HG03039 (cell line): ENCODE results near the gene MSI2.

Source experiments
- ATAC-seq: cut with Tn5 transposase; IDR thresholded peaks from one replicate; pipeline ENCODE4 v1.9.1; 2021; ENCODE audit warnings: mild to moderate bottlenecking, moderate library complexity; ENCODE audit not compliant: unreplicated experiment

The MSI2 gene

DNA sequence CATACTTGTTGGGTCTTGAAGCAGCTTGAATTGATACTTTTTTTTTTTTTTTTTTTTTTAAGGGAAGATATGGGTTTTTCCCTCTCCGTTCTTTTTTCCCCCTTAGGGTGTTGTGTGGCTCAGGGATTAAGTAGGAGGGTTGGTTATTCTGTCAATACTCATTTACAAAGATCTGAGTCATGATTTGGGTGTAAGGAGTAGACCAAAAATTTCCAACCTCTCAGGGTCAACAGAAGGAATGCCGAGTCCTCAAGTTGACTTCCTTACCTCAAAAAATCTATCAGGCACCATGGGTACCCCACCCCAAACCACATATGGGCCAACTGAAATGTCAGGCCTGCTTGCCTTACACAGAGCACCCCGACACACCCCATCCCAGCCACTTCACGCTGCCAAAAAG, 258.3 kb downstream of the MSI2 start:
- no peak for ATAC-seq

DNA sequence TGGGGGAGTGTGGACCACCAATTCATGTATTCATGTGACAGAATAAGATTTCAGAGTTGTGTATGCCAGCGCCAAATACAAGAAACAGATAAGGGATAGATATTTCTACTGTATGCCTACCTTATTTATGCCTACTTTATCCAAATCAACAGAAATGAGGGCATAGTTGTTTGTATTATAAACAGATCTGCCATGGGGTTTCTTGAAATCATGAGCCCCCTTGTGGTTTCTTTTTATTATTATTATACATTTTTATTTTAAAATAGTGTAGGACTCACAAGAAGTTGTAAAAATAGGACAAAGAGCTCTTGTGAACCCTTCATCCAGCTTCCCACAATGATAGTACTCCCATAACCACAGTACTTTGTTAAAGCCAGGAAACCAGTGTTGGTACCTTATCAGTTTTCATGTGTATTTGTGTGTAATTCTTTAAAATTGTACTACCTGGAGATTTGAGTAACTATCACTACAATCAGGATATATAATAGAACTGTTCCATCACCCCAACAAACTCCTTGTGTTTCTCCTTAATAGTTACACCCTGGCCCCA, 259.4 kb downstream of the MSI2 start:
- ATAC-seq = no peak

DNA sequence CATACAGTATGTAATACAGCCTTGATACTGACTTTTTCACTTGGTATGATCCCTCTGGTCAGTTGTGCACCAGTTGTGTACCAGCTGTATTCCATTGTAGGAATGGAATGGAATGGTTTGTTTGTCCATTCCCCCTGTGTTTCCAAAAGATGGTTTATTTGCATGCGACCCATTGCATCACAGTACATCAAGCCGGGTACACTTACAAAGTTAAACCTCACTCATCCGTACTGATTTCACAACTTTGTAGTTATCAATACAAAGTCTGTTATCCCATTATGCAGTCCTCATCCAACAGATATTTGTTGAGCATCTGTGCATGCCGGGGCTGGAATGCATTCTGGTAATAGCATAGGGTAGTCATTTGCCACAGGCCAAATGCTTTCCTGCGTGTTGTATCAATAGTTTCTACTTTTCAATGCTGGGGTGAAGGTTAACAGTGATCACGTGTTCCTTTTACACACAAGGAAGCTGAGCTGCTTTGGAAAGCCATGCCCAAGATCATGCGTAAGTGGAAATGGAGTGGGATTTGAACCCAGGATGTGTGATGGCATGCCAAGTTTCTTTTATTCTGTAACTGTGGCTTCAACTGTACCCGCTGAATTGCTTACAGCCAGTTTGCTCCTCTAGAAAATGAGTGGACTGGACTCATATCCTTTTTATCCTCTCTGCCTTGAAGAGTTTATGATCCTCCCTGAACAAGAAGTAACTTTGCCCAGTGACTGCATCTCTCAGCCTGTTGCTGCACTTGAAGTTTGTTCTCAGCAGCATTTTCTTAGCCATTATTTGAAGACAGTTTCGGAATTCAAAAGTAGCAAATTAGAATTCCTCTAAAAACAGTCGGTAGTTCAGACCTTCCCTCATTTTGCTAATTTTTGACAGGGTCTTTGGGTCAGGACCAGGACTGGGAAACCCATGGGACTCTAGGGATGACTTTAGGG, 260.2 kb downstream of the MSI2 start:
- ATAC-seq = no peak

DNA sequence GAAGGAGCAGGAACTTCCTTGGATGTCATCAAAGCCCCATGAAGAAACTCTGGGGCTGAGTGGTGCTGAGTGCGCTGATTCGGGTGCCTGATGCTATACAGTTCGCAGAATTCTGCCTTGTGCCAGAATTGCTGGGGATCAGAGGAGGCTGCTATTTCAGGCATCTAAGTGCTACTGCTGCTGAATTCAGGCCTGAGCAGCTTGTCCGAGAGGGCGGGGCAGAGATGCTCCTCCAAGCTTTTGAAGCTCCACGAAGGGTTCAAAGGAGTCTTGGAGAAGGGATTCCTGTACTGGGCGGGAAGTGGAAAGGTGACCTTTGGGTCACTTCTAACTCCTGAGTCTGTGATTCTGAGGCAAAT, 260.9 kb downstream of the MSI2 start:
- ATAC-seq = no peak

DNA sequence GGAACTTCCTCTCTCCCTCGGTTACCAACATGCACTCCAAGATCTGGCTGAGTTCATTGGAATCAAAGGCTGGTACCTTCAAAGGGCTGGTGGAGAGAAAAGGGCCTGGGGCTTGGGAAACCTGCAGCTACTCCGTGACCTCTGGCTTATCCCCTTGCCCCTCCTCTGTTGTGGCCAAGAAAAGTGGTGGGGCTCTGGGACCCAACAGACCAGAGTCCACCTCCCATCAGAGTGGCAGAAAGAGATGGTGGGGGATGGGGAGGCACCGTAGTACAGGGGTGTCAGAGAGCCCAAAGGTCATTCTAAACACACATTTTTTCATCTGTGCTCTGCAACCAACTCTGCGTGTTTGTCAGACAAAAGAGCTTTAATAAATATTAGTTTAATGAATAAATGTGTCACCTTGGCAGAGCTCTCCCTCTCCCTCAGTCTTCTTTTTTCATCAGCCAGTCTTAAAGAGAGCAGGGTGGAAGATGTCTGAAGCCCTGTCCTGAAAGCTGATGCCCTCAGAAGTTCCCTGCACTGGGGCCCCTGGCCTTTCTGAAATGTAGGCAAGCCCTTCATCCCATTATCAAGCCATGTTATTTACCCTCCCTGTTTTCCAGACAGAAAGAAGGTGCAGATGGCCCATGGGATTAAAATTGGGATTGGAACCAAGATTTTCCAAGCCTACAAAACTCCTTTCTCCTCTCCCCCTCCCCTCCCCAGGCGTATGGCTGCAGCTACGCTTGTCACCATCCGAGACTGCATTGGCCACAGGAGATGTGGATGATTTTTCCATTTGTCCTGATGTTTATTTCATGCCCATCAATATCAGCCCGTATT, 261.5 kb downstream of the MSI2 start:
- no peak for ATAC-seq

DNA sequence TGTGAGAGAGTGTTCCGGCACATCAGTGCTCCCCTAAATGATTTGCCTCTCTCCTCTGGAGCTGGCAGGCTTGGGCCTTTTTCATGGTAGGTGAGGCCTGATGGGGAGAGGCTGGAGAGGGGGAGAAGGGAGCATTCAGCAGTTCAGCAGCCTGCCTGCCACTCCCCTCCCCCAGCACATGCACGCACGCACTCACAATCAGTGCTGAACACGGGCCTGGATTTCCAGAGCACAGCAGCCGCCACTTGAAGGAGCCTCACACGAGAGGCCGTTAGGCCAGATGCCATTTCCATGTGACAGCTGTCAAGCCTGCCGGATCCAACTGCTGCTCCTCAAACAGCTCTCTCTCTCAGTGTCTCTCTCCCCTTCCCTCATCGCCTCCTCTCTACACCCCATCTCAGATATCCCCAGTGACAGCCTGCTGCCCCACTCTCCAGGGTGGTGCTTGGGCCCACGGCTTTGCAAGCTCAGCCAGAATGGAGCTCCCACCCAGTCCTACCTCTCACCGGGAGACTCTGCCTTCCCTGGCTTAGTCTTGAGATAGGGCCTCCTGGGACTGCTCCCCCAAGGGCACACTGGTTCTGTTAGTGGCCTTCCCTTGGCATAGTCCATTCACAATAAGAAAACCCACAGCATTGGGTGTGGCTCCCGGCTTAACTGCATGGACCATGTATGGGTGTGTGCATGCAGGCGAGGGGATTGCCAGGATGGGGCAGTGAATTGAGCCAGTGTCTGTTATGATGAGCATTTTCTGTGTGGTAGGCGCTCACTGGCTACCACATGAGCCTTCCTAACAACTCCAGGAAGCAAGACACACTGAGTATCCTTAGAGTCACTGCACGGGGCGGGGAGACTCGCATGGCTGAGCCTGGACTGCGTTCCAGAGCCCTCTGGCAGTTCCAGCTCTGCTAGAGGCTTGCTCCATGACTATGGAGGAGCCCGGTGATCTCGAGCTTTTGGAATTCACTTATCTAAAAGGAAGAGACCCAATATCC, 262.6 kb downstream of the MSI2 start:
- no peak for ATAC-seq

DNA sequence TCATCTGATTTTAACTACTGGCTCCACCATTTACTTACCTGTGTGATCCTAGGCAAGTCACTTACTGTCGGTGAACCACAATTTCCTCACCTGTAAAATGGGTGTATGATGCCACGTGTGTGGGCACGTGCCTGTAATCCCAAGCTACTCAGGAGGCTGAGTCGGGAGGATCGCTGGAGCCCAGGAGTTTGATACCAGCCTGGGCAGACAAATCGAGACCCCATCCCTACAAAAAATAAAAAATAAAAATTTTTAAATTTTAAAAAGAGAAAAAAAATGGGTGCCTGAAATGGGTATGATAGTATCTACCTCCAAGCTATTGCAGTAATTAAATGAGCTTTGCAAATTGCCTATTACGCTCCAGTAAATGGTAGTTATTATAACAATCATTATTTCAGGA, 263.5 kb downstream of the MSI2 start:
- ATAC-seq = no peak

DNA sequence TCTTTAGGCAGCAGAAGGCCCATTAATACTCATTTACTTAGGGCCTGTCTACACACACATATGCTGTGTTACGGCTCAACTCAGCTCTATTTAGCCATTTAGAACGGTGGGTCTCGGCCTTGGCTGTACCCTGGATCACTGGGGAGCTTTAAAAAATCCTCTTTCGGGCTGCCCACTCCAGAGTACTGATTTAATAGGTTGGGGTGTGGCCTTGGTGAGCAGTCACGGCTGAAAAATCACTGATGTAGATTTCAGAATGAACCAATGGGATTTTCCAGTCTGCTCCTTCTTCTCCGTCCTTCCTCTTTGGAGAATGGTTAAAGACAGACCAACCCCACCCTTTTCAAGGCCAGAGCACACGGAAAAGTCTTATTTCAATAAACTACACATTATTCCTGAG, 265.3 kb downstream of the MSI2 start:
- no peak for ATAC-seq

DNA sequence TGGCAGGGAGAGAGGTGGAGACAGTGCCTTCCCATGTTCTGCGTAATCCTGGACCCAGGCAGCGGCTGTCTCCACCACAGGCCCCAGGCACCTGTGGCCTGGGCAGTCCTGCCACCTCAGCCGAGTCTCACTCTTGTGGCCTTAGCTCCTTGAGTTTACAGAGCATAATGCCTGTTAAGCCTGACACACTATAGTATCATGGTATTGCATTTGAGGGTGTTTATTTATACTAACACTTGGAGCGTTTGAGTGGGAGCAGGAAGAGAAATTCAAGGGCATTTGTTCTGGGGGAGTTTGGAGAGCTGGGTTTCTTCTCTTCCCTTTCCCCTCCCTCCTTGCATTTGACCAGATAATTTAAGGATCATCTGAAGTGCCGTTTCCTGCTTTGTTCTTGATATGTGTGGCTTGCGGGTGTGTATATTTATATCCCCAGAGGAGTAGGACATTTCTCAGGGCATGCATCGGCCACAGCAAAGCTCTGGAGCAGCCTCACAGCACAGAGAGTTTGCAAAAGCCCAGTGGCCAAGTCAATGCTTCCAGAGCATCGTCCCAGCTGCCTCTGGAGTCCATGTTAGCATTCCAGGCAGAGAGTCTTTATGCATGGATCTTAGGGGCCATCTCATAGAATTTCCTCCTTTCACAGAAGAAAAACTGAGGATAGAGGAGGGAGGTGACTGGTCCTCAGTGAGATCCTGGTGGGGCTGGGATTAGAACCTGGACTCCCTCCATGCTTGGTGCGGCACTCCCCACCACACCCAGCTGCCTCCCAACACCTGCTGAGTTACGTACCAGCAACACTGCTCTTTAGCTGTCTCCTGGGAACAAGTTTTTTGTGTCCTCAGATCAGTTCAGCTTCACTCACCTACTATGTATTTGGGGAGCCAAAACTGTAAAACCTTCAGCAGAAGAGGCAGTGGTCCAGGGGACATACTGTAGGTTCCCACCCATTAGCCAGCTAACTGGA, 266.0 kb downstream of the MSI2 start:
- ATAC-seq = no peak

DNA sequence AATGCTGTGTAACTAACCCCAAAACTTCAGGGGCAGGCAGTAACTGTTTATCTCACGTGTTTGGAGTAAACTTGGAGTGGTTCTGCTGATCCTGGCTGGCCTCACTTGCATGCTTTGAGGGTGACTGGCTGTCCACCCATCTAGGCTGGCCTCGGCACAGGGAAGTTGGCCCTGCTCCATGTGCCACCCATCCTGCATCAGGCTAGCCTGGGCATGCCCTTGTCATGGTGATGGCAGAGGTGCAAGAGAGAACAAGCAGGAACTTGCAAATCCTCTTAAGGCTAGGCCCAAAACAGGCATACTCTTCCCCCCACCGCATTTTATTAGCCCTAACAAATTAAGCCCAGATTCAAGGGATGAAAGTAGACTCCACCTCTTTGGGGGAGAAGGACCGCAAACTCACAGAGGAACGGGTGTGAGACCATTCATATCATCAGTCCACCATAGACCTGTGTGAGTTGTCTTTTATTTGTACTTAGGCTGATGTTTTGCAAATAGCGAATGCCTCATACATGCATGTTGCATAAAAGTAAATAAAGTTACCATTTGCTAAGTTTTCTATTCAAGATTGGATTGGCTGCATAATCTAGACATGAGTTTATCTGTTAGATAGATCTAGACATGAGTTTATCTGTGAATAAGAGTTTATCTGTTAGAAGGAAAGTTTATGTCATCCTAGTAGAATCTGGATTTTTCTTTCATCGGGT, 267.8 kb downstream of the MSI2 start:
- no peak for ATAC-seq

DNA sequence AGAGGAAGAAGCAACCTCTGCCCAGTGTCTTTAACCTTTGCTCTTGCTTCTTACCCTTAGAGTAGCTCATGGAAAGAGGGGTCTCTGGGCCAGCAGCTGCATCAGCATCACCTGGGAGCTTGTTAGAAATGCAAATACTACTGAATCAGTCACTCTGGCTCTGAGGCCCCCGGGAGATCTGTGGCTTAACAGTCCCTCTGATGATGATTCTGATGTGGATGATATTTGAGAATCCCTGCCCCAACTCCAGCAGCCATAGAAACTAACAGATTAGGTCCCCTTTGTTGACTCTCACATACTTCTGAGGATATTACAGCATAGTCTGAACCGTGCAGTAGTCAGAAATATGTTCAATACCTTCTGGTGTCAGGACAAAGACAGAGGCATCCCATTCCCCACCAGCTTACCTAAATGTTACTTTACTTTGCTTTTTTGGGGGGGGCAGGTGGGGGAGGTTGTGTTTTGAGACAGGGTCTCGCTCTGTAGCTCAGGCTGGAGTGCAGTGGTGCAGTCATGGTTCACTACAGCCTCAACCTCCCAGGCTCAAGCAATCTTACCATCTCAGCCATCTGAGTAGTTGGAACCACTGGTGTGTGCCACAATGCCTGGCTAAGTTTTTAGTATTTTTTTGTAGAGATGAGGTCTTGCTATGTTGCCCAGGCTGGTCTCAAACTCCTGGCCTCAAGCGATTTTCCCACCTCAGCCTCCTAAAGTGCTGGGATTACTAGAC, 268.7 kb downstream of the MSI2 start:
- ATAC-seq = no peak

DNA sequence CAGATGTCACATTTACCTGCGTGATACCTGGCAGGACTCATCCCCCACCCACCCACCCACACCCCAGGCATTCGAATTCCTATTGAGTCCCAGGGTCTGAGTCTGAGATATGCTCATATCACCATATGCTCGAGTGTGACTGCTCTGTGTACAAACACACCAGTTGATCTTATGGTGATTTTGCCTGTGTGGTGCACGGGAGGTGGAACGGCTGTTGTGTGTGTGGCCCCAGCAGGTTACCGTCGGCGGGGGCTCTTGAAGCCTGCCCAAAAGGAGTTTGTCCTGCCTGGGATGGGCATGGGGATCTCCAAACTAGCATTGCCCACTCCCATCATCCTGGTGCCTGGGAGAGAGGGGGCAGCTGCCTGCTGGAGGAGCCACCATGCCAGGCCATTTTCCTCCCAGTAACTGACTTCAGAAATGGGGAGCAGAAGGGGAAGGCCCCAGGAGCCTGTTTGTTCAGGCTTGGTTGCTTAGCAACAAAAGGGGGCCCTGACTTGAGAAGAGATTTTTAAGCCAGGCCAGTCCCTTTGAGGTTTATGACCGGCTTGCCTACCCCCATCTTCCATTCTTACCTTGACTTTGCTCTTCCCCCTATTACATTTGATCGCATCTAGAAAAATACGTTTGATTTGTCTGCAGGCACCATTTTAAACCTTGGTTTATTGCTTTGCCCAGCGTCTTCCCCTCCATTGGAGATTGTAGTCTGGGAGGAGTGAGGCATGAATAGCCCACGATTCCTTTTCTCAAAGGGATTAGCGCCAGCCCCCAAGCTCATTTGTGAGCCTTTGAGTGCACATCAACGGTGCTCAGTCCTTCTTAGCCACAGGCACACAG, 271.1 kb downstream of the MSI2 start:
- no peak for ATAC-seq

DNA sequence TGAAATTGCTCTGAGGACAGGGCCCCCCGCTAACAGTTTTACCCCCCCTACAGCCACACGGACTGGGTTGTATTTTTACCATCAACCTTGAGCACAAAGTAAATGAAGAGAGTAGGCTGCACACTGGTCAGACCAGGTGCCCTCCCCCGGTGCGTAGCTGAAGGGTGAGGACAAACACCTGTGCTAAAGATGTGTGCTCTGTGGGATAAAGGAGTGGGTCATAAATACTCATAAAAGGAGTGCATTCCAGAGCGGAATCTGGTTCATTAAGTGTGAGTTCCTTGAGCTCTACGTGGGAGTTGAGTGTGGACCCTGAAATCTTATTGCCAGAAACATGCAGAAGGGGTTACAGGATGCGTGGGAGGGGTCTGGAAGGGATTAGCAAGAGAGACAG, 271.7 kb downstream of the MSI2 start:
- no peak for ATAC-seq

DNA sequence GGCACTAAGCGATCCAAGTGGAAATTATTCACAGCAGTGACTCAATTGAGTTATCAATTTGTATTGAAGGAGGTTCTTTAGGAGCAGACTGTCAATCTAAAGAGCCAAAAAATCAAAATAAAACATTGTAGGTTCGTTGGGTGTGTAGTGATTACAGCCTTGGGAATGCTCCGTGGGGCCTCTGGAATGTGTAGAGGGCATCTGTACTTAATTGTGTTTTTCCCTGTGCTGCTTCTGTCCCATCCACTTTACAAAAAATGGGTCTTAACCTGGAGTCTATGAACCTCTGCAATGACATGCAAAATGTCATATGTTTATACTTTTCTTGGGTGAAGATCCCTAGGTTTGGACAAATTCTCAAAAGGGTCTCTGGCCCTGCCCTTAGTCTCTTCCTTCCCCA, 273.7 kb downstream of the MSI2 start:
- ATAC-seq = no peak

DNA sequence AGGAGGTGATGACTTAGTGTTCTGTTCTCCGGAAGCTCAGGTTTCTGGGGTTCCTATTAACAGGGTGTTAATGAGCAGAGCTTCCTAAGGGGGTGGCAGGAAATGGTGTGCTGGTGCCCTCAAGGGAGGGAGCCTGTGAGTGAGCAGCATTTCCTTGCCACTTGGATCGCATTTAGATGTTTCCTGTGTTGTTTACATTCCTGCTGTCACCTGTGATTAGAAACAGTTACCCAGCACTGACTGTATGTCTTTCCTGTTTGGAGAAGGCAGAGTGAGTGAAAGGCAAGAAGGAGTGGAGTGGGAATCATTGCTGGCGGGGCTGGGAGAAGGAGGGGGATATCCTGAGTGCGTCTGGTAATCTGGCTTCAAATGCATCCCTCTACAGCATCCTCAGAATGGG, 274.2 kb downstream of the MSI2 start:
- ATAC-seq = no peak

DNA sequence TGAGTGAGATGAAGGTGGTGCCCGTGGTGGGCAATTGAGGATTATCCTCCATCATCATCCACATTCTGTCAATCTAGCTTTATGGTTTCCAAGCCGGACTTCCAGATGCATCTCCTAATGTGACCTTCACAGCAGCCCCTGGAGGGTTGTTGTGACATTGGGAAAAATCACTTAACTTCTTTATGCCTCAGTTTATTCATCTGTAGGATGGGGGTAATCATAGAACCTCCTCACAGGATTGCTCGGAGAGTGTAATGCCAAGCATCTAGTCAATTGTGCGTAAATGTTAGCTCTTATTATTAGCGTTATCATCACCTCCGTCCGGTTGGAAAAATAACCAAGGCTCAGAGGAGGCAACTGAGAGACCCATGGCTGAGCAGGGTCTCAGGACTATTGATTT, 274.8 kb downstream of the MSI2 start:
- ATAC-seq = no peak
